Effector memory CD4-positive, alpha-beta T cell (primary cell): ENCODE data around the gene CFAP43.
A peak's percentile ranks its signal among the peaks of the same experiment; 100 is the strongest.

ENCODE experiments used
- DNase-seq, 3 donors: peaks; one replicate each; pipeline ENCODE4 v3.0.0-alpha.2; 2020
- H3K27ac ChIP-seq: 2 replicates; pipeline ENCODE4 v1.7.0; 2013; ENCODE audit warnings: mild to moderate bottlenecking, low read length, moderate library complexity; ENCODE audit not compliant: insufficient read depth, poor library complexity, severe bottlenecking
- H3K27me3 ChIP-seq: replicated peaks from 2 replicates; pipeline ENCODE4 v1.7.0; 2013; ENCODE audit warnings: mild to moderate bottlenecking, low read length; ENCODE audit not compliant: insufficient read depth, control insufficient read depth, poor library complexity, severe bottlenecking
- H3K36me3 ChIP-seq: 2 replicates; pipeline ENCODE4 v1.7.0; 2013; ENCODE audit warnings: mild to moderate bottlenecking, low read length, moderate library complexity; ENCODE audit not compliant: control insufficient read depth, insufficient read depth
- H3K4me1 ChIP-seq: 2 replicates; pipeline ENCODE4 v1.7.0; 2013; ENCODE audit warnings: low read length, mild to moderate bottlenecking; ENCODE audit not compliant: control insufficient read depth, insufficient read depth, poor library complexity, severe bottlenecking
- H3K4me3 ChIP-seq: 2 replicates; pipeline ENCODE4 v1.7.0; 2013; ENCODE audit warnings: low read length, low read depth, mild to moderate bottlenecking; ENCODE audit not compliant: insufficient read depth, poor library complexity, severe bottlenecking
- H3K9me3 ChIP-seq: 2 replicates; pipeline ENCODE4 v1.7.0; 2013; ENCODE audit warnings: mild to moderate bottlenecking, low read length, moderate library complexity; ENCODE audit not compliant: control insufficient read depth

Gene CFAP43

GRCh38 chr10:104257235-104257634 lies 25.1 kb upstream of the CFAP43 start:
- peaks cover 21% of the 10 kb centered on the region for H3K4me1 ChIP-seq
- no peak overlapping the region for H3K27ac ChIP-seq
- H3K4me3 ChIP-seq = no peak overlapping the region
- H3K36me3 ChIP-seq = peaks cover 27% of the 10 kb centered on the region
- no peak for DNase-seq
- H3K27me3 ChIP-seq = no peaks in the 10 kb centered on the region
- H3K9me3 ChIP-seq = no peaks in the 10 kb centered on the region

GRCh38 chr10:104256335-104256961 lies 24.3 kb upstream of the CFAP43 start:
- H3K4me1 ChIP-seq = peaks cover 21% of the 10 kb centered on the region
- no peaks in the 10 kb centered on the region for H3K27me3 ChIP-seq
- H3K36me3 ChIP-seq = peaks cover 21% of the 10 kb centered on the region
- peak overlapping the region; percentile 79 for H3K27ac ChIP-seq
- DNase-seq = no peak
- peak overlapping the region; percentile 95 for H3K4me3 ChIP-seq
- no peaks in the 10 kb centered on the region for H3K9me3 ChIP-seq

- peaks cover 18% of the 10 kb centered on the region for H3K36me3 ChIP-seq
- H3K4me3 ChIP-seq = peak overlapping the region; percentile 95
- H3K4me1 ChIP-seq = peaks cover 14% of the 10 kb centered on the region
- DNase-seq = no peak
- H3K9me3 ChIP-seq = no peaks in the 10 kb centered on the region
- H3K27ac ChIP-seq = peak overlapping the region; percentile 79
- H3K27me3 ChIP-seq = no peaks in the 10 kb centered on the region
Measured at GRCh38 chr10:104255311-104255981, 23.3 kb upstream of the CFAP43 start.

GRCh38 chr10:104254493-104255310 lies 22.5 kb upstream of the CFAP43 start, which contains the start of gene GSTO1:
TSS of gene GSTO1 (plus strand) at chr10:104254892. CDS start at chr10:104254929, 37 bp downstream.
- Histone ChIP-seq H3K27me3 (no peaks in the 10 kb centered on the region), H3K9me3 (no peaks in the 10 kb centered on the region), H3K27ac (peak within 1 kb of the TSS; percentile 79), H3K4me1 (peaks cover 8% of the 10 kb centered on the region), H3K36me3 (peaks cover 13% of the 10 kb centered on the region), H3K4me3 (peak within 1 kb of the TSS; percentile 95)
- DNase-seq = peak; percentile 23 to 42 (median 35)

- Histone ChIP-seq H3K4me3 (peak overlapping the region; percentile 95), H3K36me3 (peaks cover 7% of the 10 kb centered on the region), H3K27me3 (no peaks in the 10 kb centered on the region), H3K9me3 (no peaks in the 10 kb centered on the region), H3K4me1 (peaks cover 8% of the 10 kb centered on the region), H3K27ac (no peak overlapping the region)
- no peak for DNase-seq
Measured at GRCh38 chr10:104253606-104254410, 21.6 kb upstream of the CFAP43 start.

GRCh38 chr10:104253106-104253505 lies 20.9 kb upstream of the CFAP43 start:
- no peaks in the 10 kb centered on the region for H3K27me3 ChIP-seq
- peaks cover 8% of the 10 kb centered on the region for H3K4me1 ChIP-seq
- no peaks in the 10 kb centered on the region for H3K9me3 ChIP-seq
- no peak for DNase-seq
- H3K36me3 ChIP-seq = peaks cover under 1% of the 10 kb centered on the region
- no peak overlapping the region for H3K4me3 ChIP-seq
- no peak overlapping the region for H3K27ac ChIP-seq

GRCh38 chr10:104252368-104252767 lies 20.2 kb upstream of the CFAP43 start:
- H3K4me3 ChIP-seq = no peak overlapping the region
- H3K4me1 ChIP-seq = peaks cover 8% of the 10 kb centered on the region
- no peak overlapping the region for H3K27ac ChIP-seq
- no peak for DNase-seq
- H3K27me3 ChIP-seq = no peaks in the 10 kb centered on the region
- no peaks in the 10 kb centered on the region for H3K36me3 ChIP-seq
- H3K9me3 ChIP-seq = no peaks in the 10 kb centered on the region

GRCh38 chr10:104251443-104251842 lies 19.3 kb upstream of the CFAP43 start:
- H3K4me3 ChIP-seq = no peak overlapping the region
- no peaks in the 10 kb centered on the region for H3K27me3 ChIP-seq
- DNase-seq = no peak
- peaks cover 8% of the 10 kb centered on the region for H3K4me1 ChIP-seq
- no peaks in the 10 kb centered on the region for H3K36me3 ChIP-seq
- H3K27ac ChIP-seq = no peak overlapping the region
- no peaks in the 10 kb centered on the region for H3K9me3 ChIP-seq

- Histone ChIP-seq H3K9me3 (no peaks in the 10 kb centered on the region), H3K27me3 (no peaks in the 10 kb centered on the region), H3K4me3 (no peak overlapping the region), H3K4me1 (no peaks in the 10 kb centered on the region), H3K36me3 (no peaks in the 10 kb centered on the region), H3K27ac (no peak overlapping the region)
- no peak for DNase-seq
Measured at GRCh38 chr10:104250371-104250770, 18.2 kb upstream of the CFAP43 start.
